GM13976 (cell line): ENCODE measurements around the gene VGLL4.

Experiments
- DNase-seq: peaks from one replicate; pipeline ENCODE4 v3.0.0; 2012; ENCODE audit warnings: low spot score
- CTCF ChIP-seq: IDR thresholded peaks from 2 replicates; pipeline ENCODE4 v1.5.1; 2012; ENCODE audit warnings: borderline replicate concordance, mild to moderate bottlenecking; ENCODE audit not compliant: insufficient read depth; ENCODE audit errors: extremely low read depth, missing control alignments, control extremely low read depth
- in situ Hi-C: fragments of 300-500 bp; cut with MboI; formaldehyde crosslinking; loops from one replicate; pipeline ENCODE4 v1.12.0; 2022; ENCODE audit warnings: low sequenced_read_pairs, mixed read lengths, inconsistent platforms; ENCODE audit not compliant: unreplicated experiment

VGLL4 gene

DNA sequence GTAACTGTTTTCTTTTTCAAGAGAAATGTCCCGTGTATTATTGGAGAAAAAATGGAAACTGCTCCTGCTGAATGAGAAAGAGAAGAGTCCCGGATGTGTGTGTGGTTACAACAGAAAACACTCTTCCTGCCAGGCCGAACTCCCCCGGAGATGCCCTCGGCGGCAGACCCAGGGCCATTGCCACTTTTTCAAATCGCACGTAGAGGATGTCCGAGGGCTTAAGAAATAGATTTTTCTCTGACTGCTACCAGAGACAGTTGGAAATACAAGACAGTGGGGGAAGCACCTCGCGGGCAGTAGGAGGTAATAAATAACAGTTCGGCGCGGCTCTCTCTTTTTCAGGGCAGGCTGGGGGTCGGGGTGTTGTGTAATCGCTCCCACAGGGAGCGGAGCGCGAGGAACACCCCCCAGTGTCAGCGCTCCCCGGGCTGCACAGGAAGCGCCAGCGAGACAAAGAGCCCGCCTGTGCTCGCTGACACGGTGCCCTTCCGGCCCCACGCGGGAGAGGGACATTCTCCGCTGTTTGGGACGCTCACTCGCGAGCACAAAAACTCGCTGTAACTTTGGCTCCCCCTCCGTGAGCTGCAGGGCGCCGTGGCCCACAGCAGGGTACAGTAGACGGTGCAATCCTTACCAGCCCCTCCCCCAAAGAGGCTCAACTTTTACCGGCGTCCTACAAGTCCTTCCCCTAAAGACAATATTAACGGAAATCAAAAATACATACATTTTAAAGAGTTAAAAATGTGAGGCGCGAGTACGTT lies 1.1 kb downstream of the VGLL4 start:
- TF ChIP-seq CTCF, result peak; percentile 12
- in situ Hi-C loops, result no loop called here
- DNase-seq, result peak; percentile 80

GRCh38 chr3:11641683-11642430 lies 1.9 kb downstream of the VGLL4 start:
- DNase-seq, result peak; percentile 42
- TF ChIP-seq CTCF, result no peak
- in situ Hi-C loops, result no loop called here

DNA sequence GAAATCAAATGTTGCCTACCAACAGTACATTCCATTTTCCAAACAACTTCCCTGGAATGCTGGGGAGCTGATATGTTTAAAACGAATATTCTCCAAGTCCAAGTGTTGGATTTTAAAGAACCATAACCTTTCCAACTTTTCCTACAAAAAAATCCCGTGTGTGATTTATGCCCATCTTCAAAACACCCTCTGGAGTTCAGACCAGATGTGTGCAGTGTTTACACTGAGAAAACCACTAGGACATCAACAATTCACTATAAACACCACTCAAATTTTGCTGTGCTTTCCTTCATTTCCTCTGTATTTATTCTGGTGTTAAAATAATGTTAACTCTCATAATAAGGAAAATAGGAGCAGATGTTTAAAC lies 2.4 kb downstream of the VGLL4 start:
- in situ Hi-C loops, result no loop called here
- TF ChIP-seq CTCF, result no peak
- DNase-seq, result no peak

DNA sequence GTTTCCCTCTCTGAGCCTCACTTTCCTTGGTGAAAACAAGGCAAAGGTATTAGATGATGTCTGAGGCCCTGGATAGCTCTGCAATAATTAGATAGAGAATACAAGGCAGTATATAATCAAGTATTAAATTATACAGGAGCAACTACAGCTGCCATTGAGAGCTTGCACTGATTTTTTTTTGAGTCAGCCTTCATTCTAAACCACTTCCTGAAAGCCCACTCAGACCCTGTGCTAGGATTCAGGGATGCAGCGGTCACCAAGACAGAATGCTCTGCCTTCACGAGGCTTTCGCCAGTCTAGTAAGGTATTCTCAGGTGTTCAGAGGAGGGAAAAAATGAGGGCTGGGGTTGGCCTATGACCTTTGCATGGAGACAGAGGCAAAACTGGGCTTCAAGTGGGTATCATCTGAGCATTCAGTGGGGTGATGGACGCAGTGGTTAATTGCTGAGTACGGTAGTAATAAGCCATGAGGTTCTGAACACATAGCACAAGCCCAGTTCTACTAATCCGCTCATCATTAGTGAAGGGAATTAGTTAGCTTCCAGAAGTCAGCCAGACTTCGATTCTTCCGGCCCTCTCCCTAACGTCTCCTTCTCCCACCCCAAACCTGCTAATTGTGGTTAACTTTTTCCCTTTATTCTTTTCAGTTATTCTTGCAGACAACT lies 3.6 kb downstream of the VGLL4 start:
- in situ Hi-C loops, result no loop called here
- TF ChIP-seq CTCF, result no peak
- DNase-seq, result no peak

GRCh38 chr3:11638495-11639358 lies 5.0 kb downstream of the VGLL4 start:
- in situ Hi-C loops, result no loop called here
- no peak for DNase-seq
- no peak for TF ChIP-seq CTCF

DNA sequence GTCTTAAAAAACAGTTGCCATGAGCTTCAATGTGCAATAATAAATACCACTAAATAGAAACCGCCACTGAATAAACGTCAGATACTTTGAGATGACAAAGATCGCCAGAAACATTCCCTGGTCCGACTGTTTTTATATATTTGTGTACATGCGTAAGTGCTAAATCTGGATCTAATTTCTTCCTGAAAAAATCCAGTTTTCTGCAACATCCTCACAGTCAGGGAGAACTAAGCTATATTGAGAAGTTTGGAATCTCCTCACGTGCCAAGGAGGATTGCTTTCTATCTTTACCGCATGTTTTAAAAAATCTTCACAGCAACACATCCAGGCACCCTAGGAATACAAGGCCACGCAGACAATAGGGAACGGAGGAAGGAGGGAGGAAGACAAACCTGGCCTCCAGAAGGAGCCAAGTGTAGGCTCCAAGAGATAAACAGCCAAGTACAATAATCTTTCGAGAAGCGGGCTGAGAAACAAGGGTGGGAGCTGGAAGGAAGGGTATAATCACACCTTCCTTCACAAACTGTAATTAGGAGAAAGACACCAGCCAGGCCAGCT lies 5.7 kb downstream of the VGLL4 start:
- in situ Hi-C loops, result no loop called here
- no peak for DNase-seq
- TF ChIP-seq CTCF, result no peak
